Neuronal stem cell (in vitro differentiated cells): ENCODE measurements around the gene MRPS35.

ENCODE experiments used
- DNase-seq: peaks from one replicate; pipeline ENCODE4 v3.0.0-alpha.2; 2013; ENCODE audit warnings: low spot score
- H2AFZ ChIP-seq: one replicate; pipeline ENCODE4 v1.6.1; 2013; ENCODE audit warnings: mild to moderate bottlenecking, low read length, inconsistent platforms
- H2AK5ac ChIP-seq: 2 replicates; pipeline ENCODE4 v1.6.1; 2013; ENCODE audit warnings: low read depth, mild to moderate bottlenecking, inconsistent platforms, low read length, moderate library complexity, mixed read lengths
- H2BK120ac ChIP-seq: 2 replicates; pipeline ENCODE4 v1.6.1; 2013; ENCODE audit warnings: low read depth, mild to moderate bottlenecking, inconsistent platforms, low read length, moderate library complexity, mixed read lengths
- H2BK12ac ChIP-seq: one replicate; pipeline ENCODE4 v1.6.1; 2013; ENCODE audit warnings: low read length, inconsistent platforms
- H2BK15ac ChIP-seq: 2 replicates; pipeline ENCODE4 v1.6.1; 2013; ENCODE audit warnings: mild to moderate bottlenecking, low read length, inconsistent platforms, mixed read lengths
- H2BK5ac ChIP-seq: one replicate; pipeline ENCODE4 v1.6.1; 2013; ENCODE audit warnings: inconsistent platforms, mild to moderate bottlenecking, low read length, moderate library complexity
- H3K14ac ChIP-seq: one replicate; pipeline ENCODE4 v1.6.1; 2013; ENCODE audit warnings: low read length, inconsistent platforms
- H3K18ac ChIP-seq: 2 replicates; pipeline ENCODE4 v1.6.1; 2013; ENCODE audit warnings: low read length, inconsistent platforms
- H3K23ac ChIP-seq: 2 replicates; pipeline ENCODE4 v1.6.1; 2013; ENCODE audit warnings: low read depth, mild to moderate bottlenecking, mixed read lengths, low read length, inconsistent platforms; ENCODE audit not compliant: poor library complexity
- H3K27ac ChIP-seq: replicated peaks from 3 replicates; pipeline ENCODE4 v1.5.1; 2013; ENCODE audit warnings: low read length, inconsistent platforms
- H3K27me3 ChIP-seq, 3 experiments: 2 replicates each; pipeline ENCODE4 v1.6.1; 2013; ENCODE audit warnings: low read length in 3 of 3, mild to moderate bottlenecking in 2 of 3, inconsistent platforms in 1 of 3, low read depth in 1 of 3, mixed read lengths in 1 of 3, moderate library complexity in 1 of 3; ENCODE audit not compliant: control insufficient read depth in 3 of 3, insufficient read depth in 3 of 3
- H3K36me3 ChIP-seq, 2 donors: replicated peaks in 1 of 2; 2 replicates each; pipeline ENCODE4 v1.6.1; 2013; ENCODE audit warnings: low read length in 2 of 2; ENCODE audit not compliant: control insufficient read depth in 2 of 2, insufficient read depth in 2 of 2
- H3K4ac ChIP-seq: 2 replicates; pipeline ENCODE4 v1.6.1; 2013; ENCODE audit warnings: inconsistent platforms, mild to moderate bottlenecking, low read length, moderate library complexity
- H3K4me1 ChIP-seq, 2 donors: 1 replicate in 1 of 2; 2 replicates in 1 of 2; pipeline ENCODE4 v1.6.1; 2013; ENCODE audit warnings: low read length in 2 of 2, low read depth in 1 of 2; ENCODE audit not compliant: control insufficient read depth in 2 of 2, insufficient read depth in 1 of 2
- H3K4me2 ChIP-seq: one replicate; pipeline ENCODE4 v1.6.1; 2013; ENCODE audit warnings: mild to moderate bottlenecking, low read length, inconsistent platforms; ENCODE audit not compliant: insufficient read depth, poor library complexity, severe bottlenecking
- H3K4me3 ChIP-seq, 2 donors: 2 replicates each; pipeline ENCODE4 v1.5.1; 2013; ENCODE audit warnings: low read length in 2 of 2, mild to moderate bottlenecking in 2 of 2, inconsistent platforms in 1 of 2, moderate library complexity in 1 of 2
- H3K79me1 ChIP-seq: one replicate; pipeline ENCODE4 v1.6.1; 2013; ENCODE audit warnings: low read depth, mild to moderate bottlenecking, inconsistent platforms, low read length, moderate library complexity
- H3K9ac ChIP-seq: one replicate; pipeline ENCODE4 v1.6.1; 2013; ENCODE audit warnings: mild to moderate bottlenecking, low read depth, low read length, inconsistent platforms; ENCODE audit not compliant: poor library complexity
- H3K9me3 ChIP-seq, 2 donors: replicated peaks in 1 of 2; 2 replicates each; pipeline versions ENCODE3 to v1.6.1; 2013; ENCODE audit warnings: low read length in 2 of 2, mild to moderate bottlenecking in 2 of 2, inconsistent platforms in 1 of 2, low read depth in 1 of 2, mixed read lengths in 1 of 2, moderate library complexity in 1 of 2; ENCODE audit not compliant: control insufficient read depth in 2 of 2, insufficient read depth in 1 of 2
- H4K8ac ChIP-seq: one replicate; pipeline ENCODE4 v1.6.1; 2013; ENCODE audit warnings: low read depth, mild to moderate bottlenecking, inconsistent platforms, low read length, moderate library complexity
- H4K91ac ChIP-seq: one replicate; pipeline ENCODE4 v1.6.1; 2013; ENCODE audit warnings: low read length, low read depth, mild to moderate bottlenecking, inconsistent platforms; ENCODE audit not compliant: poor library complexity
- WGBS, 2 donors: extraction: QIAGEN DNeasy Blood & Tissue Kit; methylation state at CpG; one replicate each; pipeline ENCODE4 v1.1.7; 2013; ENCODE audit warnings: missing lambda C conversion rate in 2 of 2, mixed read lengths in 1 of 2; ENCODE audit not compliant: insufficient read length in 2 of 2, insufficient replicate concordance in 1 of 2; ENCODE audit errors: extremely low coverage in 2 of 2; 5-methylcytosine and 5-hydroxymethylcytosine counted together

MRPS35 gene

DNA sequence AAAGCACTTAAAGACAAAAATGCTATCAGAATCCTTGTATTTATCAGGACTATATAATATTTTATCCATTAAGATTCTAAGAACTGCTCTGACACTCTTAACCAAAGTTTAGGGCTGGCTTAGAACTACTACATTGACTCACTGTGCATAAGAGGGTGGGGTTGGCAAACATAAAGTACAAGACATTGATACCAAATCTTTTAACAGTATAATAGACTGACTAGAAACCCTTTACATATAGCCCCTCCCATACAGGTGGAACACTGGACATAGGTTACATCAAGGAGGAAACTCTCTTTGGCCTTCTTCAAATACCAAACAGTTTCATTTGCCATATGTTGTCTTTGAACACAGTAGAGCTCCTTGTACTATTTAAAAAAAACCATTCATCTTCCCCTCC, 30.0 kb upstream of the MRPS35 start:
- Histone ChIP-seq H3K36me3 (peaks cover 4 to 63% of the 10 kb centered on the region in 2 donors), H3K23ac (no peak overlapping the region), H2AFZ (no peak overlapping the region), H3K14ac (no peak overlapping the region), H3K9ac (no peak overlapping the region), H3K9me3 (no peaks in the 10 kb centered on the region), H3K4me1 (no peaks in the 10 kb centered on the region), H3K4me2 (no peak overlapping the region), H4K8ac (no peak overlapping the region), H3K79me1 (no peaks in the 10 kb centered on the region), H4K91ac (no peak overlapping the region), H2BK12ac (no peak overlapping the region), H2AK5ac (no peak overlapping the region), H3K18ac (no peak overlapping the region), H2BK120ac (no peak overlapping the region), H3K27ac (no peak overlapping the region), H2BK5ac (no peak overlapping the region), H3K4me3 (no peak overlapping the region), H3K27me3 (no peaks in the 10 kb centered on the region), H2BK15ac (no peak overlapping the region), H3K4ac (no peak overlapping the region)
- no peak for DNase-seq

GRCh38 chr12:27682534-27682933, 28.1 kb upstream of the MRPS35 start:
- Histone ChIP-seq H3K4me1 (no peaks in the 10 kb centered on the region), H2BK5ac (no peak overlapping the region), H3K9ac (no peak overlapping the region), H2BK15ac (no peak overlapping the region), H4K8ac (no peak overlapping the region), H3K27me3 (no peaks in the 10 kb centered on the region), H3K27ac (no peak overlapping the region), H2AK5ac (no peak overlapping the region), H3K4ac (no peak overlapping the region), H3K14ac (no peak overlapping the region), H3K23ac (no peak overlapping the region), H3K4me3 (no peak overlapping the region), H2BK12ac (no peak overlapping the region), H3K9me3 (no peaks in the 10 kb centered on the region), H3K4me2 (no peak overlapping the region), H2AFZ (no peak overlapping the region), H3K36me3 (peaks cover 4 to 57% of the 10 kb centered on the region in 2 donors), H3K79me1 (no peaks in the 10 kb centered on the region), H2BK120ac (no peak overlapping the region), H3K18ac (no peak overlapping the region), H4K91ac (no peak overlapping the region)
- no CpG with 5 or more reads among the region's 2 CpGs for WGBS, 2 donors
- no peak for DNase-seq

GRCh38 chr12:27685274-27685673, 25.4 kb upstream of the MRPS35 start:
- Histone ChIP-seq H3K9me3 (no peaks in the 10 kb centered on the region), H2AK5ac (no peak overlapping the region), H3K4me2 (no peak overlapping the region), H3K4me3 (no peak overlapping the region), H3K4me1 (no peaks in the 10 kb centered on the region), H4K91ac (no peak overlapping the region), H3K27me3 (no peaks in the 10 kb centered on the region), H3K14ac (no peak overlapping the region), H3K9ac (no peak overlapping the region), H2BK120ac (no peak overlapping the region), H3K79me1 (no peaks in the 10 kb centered on the region), H3K27ac (no peak overlapping the region), H4K8ac (no peak overlapping the region), H3K4ac (no peak overlapping the region), H3K36me3 (peaks cover 6 to 63% of the 10 kb centered on the region in 2 donors), H3K23ac (no peak overlapping the region), H2AFZ (no peak overlapping the region), H2BK15ac (no peak overlapping the region), H3K18ac (no peak overlapping the region), H2BK5ac (no peak overlapping the region), H2BK12ac (no peak overlapping the region)
- no CpG with 5 or more reads among the region's 2 CpGs for WGBS, 2 donors
- no peak for DNase-seq

- Histone ChIP-seq H3K4ac (no peak overlapping the region), H2BK120ac (no peak overlapping the region), H3K4me1 (no peaks in the 10 kb centered on the region), H2BK5ac (no peak overlapping the region), H2AFZ (no peak overlapping the region), H3K79me1 (no peaks in the 10 kb centered on the region), H2BK12ac (no peak overlapping the region), H4K8ac (no peak overlapping the region), H2BK15ac (no peak overlapping the region), H3K9ac (no peak overlapping the region), H3K27me3 (no peaks in the 10 kb centered on the region), H3K36me3 (peaks cover 6 to 59% of the 10 kb centered on the region in 2 donors), H3K18ac (no peak overlapping the region), H3K27ac (no peak overlapping the region), H3K9me3 (no peaks in the 10 kb centered on the region), H3K23ac (no peak overlapping the region), H3K14ac (no peak overlapping the region), H2AK5ac (no peak overlapping the region), H3K4me2 (no peak overlapping the region), H4K91ac (no peak overlapping the region), H3K4me3 (no peak overlapping the region)
- DNase-seq: no peak
Observed at GRCh38 chr12:27686147-27686546, 24.5 kb upstream of the MRPS35 start.
